GM12875 (cell line): Measurements from ENCODE around the gene CLHC1.
"Not testable (repeated sequence)": the region's sequence is repeated elsewhere in the genome, so short reads cannot be mapped to it uniquely, and the experiment has no call there.

ENCODE experiments used
- H3K4me3 ChIP-seq: one replicate; pipeline ENCODE4 v1.5.1; 2011; ENCODE audit warnings: low read depth, low read length, control low read depth
- CTCF ChIP-seq: IDR thresholded peaks from 2 replicates; pipeline ENCODE4 v1.5.1; 2011; ENCODE audit warnings: low read depth, mild to moderate bottlenecking, control low read depth, inconsistent platforms, low read length, moderate library complexity, borderline replicate concordance; ENCODE audit not compliant: insufficient read depth

The CLHC1 gene

GRCh38 chr2:55228226-55228563, 3.9 kb downstream of the CLHC1 start:
- no peak overlapping the region for H3K4me3 ChIP-seq

GRCh38 chr2:55227437-55228225, 4.5 kb downstream of the CLHC1 start:
- not testable (repeated sequence) for H3K4me3 ChIP-seq

More at GRCh38 chr2:55228226-55228563, 3.9 kb downstream of the CLHC1 start:
- TF ChIP-seq CTCF, result no peak

GRCh38 chr2:55225481-55226020, 6.5 kb downstream of the CLHC1 start:
- no peak overlapping the region for H3K4me3 ChIP-seq
- no peak for TF ChIP-seq CTCF

- TF ChIP-seq CTCF, result no peak
- H3K4me3 ChIP-seq, result no peak overlapping the region
Observed at GRCh38 chr2:55224761-55225261, 7.3 kb downstream of the CLHC1 start.

GRCh38 chr2:55223958-55224760, 7.9 kb downstream of the CLHC1 start:
- no peak for TF ChIP-seq CTCF
- no peak overlapping the region for H3K4me3 ChIP-seq

- TF ChIP-seq CTCF, result no peak
- no peak overlapping the region for H3K4me3 ChIP-seq
Observed at GRCh38 chr2:55213822-55214221, 18.3 kb downstream of the CLHC1 start.

- TF ChIP-seq CTCF, result no peak
- H3K4me3 ChIP-seq, result no peak overlapping the region
Observed at GRCh38 chr2:55204950-55205349, 27.1 kb downstream of the CLHC1 start.
